SK-N-SH (cell line): ENCODE measurements around the gene GPR158.

Source experiments
- CTCF ChIP-seq: fragments of 200-600 bp; sonication (generic); IDR thresholded peaks from 2 replicates; pipeline ENCODE4 v1.6.1; 2017; ENCODE audit warnings: antibody characterized with exemption, mild to moderate bottlenecking, moderate library complexity
- EP300 ChIP-seq, 2 experiments: IDR thresholded peaks; 2 replicates each; pipeline versions ENCODE4 v1.4.0 to v1.6.1; 2012; ENCODE audit warnings: borderline replicate concordance in 1 of 2, low read depth in 1 of 2, low read length in 1 of 2
- FOXM1 ChIP-seq: IDR thresholded peaks from 2 replicates; pipeline ENCODE4 v1.4.0; 2012; ENCODE audit warnings: low read depth, mild to moderate bottlenecking
- GABPA ChIP-seq: IDR thresholded peaks from 2 replicates; pipeline ENCODE4 v1.4.0; 2012; ENCODE audit warnings: low read depth, mild to moderate bottlenecking
- JUND ChIP-seq: IDR thresholded peaks from 2 replicates; pipeline ENCODE4 v1.4.0; 2012
- MAX ChIP-seq: IDR thresholded peaks from 2 replicates; pipeline ENCODE4 v1.4.0; 2012; ENCODE audit warnings: low read depth
- POLR2AphosphoS5 ChIP-seq: IDR thresholded peaks from 2 replicates; pipeline ENCODE4 v1.6.1; 2012; ENCODE audit warnings: low read depth, low read length
- SIN3A ChIP-seq: IDR thresholded peaks from 2 replicates; pipeline ENCODE4 v1.6.1; 2012; ENCODE audit warnings: low read depth, mild to moderate bottlenecking, low read length, moderate library complexity, borderline replicate concordance
- TAF1 ChIP-seq: IDR thresholded peaks from 2 replicates; pipeline ENCODE4 v1.6.1; 2012; ENCODE audit warnings: low read depth, mild to moderate bottlenecking, low read length, moderate library complexity, borderline replicate concordance
- YY1 ChIP-seq: IDR thresholded peaks from 2 replicates; pipeline ENCODE4 v1.4.0; 2012; ENCODE audit warnings: low read depth, mild to moderate bottlenecking

GRCh38 chr10:25504838-25505237 is 330.0 kb downstream of the GPR158 start:
- TF ChIP-seq FOXM1 (no peak), MAX (no peak), SIN3A (no peak), JUND (no peak), YY1 (no peak), CTCF (no peak), GABPA (no peak), TAF1 (no peak), POLR2AphosphoS5 (no peak), EP300 (IDR thresholded peaks at IDR 0.05; ENCODE audit: borderline replicate concordance in 1 of 2, low read depth in 1 of 2, low read length in 1 of 2) (no peak)
